HG02852 (cell line): ENCODE data around the gene DNER.
"Not testable (repeated sequence)": the region's sequence is repeated elsewhere in the genome, so short reads cannot be mapped to it uniquely, and the experiment has no call there.

ENCODE experiments used
- ATAC-seq: cut with Tn5 transposase; IDR thresholded peaks from one replicate; pipeline ENCODE4 v1.9.1; 2021; ENCODE audit warnings: mild to moderate bottlenecking, moderate library complexity; ENCODE audit not compliant: unreplicated experiment

The DNER gene

GRCh38 chr2:229715895-229716507 is 1.6 kb upstream of the DNER start:
- no peak for ATAC-seq

GRCh38 chr2:229714736-229715541 is 584 bp upstream of the DNER start:
- ATAC-seq: peak; percentile 43

GRCh38 chr2:229713371-229714079 is 830 bp downstream of the DNER start:
- ATAC-seq: no peak

GRCh38 chr2:229712136-229712535 is 2.2 kb downstream of the DNER start:
- no peak for ATAC-seq

GRCh38 chr2:229708335-229708734 is 6.0 kb downstream of the DNER start:
- ATAC-seq: no peak

GRCh38 chr2:229703909-229704630 is 10.3 kb downstream of the DNER start:
- no peak for ATAC-seq

- no peak for ATAC-seq
Observed at GRCh38 chr2:229701716-229702115, 12.6 kb downstream of the DNER start.

GRCh38 chr2:229701062-229701461 is 13.3 kb downstream of the DNER start:
- ATAC-seq: no peak

GRCh38 chr2:229695961-229696360 is 18.4 kb downstream of the DNER start:
- no peak for ATAC-seq

- ATAC-seq: not testable (repeated sequence)
Observed at GRCh38 chr2:229693845-229694244, 20.5 kb downstream of the DNER start.

- no peak for ATAC-seq
Observed at GRCh38 chr2:229691631-229692030, 22.7 kb downstream of the DNER start.

- ATAC-seq: no peak
Observed at GRCh38 chr2:229689307-229689839, 25.0 kb downstream of the DNER start.

GRCh38 chr2:229688141-229688540 is 26.2 kb downstream of the DNER start:
- no peak for ATAC-seq

GRCh38 chr2:229686122-229686919 is 28.0 kb downstream of the DNER start:
- no peak for ATAC-seq

- no peak for ATAC-seq
Observed at GRCh38 chr2:229684942-229685562, 29.3 kb downstream of the DNER start.

- no peak for ATAC-seq
Observed at GRCh38 chr2:229679393-229680125, 34.8 kb downstream of the DNER start.

- no peak for ATAC-seq
Observed at GRCh38 chr2:229675569-229675968, 38.8 kb downstream of the DNER start.

- ATAC-seq: no peak
Observed at GRCh38 chr2:229674830-229675530, 39.4 kb downstream of the DNER start.
